NCI-H345 treated with DMSO at 0.1 percent for 48 hours (cell line): ENCODE results near the gene ZNF592.

Experiments
- DNase-seq: peaks from one replicate; lab custom pipeline; 2025; ENCODE audit not compliant: unreplicated experiment; lab: John Stamatoyannopoulos, UW

ZNF592 gene

DNA sequence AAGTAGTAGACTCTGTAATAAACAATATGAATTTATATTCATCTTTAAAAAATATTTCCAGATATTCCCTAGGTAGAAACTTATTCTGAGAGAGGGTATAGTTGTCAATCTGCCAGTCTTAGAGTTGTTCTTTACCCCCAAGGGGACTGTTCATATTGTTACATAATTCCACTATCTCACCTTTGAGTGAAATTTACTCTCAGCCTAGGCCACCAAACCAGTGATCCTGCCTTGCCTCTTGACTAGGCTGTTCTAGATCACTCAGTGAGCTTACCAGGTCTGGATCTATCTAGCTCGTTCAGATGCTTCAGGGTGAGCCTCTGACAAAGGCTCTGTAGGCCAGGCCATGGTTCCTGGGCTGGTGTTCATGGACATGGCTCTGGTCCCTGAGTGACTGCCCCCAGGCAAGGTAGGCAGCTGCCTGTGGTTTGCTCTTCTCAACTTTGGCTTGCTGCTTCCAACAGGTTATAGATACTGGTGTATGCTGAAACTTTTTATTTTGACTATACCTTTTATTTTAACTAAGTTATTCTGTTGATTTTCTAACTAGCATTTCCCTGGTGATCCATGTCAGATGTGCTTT is 27.6 kb downstream of the ZNF592 start:
- no peak for DNase-seq

DNA sequence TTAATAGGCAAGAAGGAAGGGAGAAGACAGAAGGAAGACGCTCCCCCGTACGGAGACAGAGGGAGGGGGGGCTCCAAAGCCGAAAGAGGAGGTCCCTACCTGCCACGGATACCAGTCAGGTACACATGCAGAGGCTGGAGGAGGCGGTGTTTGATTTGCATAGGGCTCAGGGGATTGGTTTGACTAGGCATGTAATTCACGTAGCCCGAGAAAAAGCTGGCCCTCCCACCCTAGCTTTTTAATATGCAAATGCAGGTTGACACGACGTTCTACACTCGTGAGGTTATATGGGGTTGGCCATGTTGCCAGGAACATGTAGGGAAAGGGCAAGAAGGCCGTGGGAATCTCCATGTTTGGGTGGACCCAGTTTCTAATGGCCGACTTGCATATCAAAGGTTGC is 29.8 kb downstream of the ZNF592 start:
- DNase-seq = no peak

DNA sequence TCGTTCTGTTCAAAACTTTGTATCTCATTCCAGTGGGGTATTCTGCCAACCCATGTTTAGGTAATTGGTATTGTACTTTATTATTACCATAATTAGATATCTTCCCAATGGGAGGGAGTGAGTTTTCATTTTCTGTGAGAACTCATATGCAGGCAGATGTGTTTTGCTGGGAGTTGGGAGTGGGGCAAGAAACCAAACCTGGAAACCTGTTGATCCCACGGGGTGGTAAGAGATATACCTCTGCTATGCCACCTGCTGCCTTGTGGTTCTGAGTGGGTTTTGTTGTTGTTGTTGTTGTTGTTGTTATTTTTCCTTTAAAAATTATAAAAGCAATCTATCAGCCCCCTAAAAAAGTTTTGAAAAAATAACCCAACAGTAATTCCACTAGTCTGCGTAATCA is 32.1 kb downstream of the ZNF592 start:
- no peak for DNase-seq

DNA sequence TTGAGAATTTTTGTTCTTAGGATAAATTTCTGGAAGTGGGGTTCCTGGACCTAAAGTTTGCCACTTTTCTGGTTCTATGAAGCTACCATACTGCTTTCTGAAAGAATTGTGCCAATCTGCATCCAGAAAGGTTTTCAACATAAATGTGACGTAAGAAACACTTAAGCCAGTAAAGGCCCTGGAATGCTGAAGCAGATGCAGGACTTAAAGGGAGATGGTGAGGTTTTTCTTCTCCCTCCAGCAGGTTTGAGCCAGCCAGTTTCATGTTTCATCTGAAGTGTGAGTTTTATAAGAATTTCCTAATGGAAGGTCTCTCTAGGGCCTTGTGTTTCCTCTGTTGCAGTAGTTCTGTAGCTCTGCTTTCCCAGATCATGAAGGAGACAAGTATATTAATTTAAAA is 33.1 kb downstream of the ZNF592 start:
- DNase-seq = no peak

DNA sequence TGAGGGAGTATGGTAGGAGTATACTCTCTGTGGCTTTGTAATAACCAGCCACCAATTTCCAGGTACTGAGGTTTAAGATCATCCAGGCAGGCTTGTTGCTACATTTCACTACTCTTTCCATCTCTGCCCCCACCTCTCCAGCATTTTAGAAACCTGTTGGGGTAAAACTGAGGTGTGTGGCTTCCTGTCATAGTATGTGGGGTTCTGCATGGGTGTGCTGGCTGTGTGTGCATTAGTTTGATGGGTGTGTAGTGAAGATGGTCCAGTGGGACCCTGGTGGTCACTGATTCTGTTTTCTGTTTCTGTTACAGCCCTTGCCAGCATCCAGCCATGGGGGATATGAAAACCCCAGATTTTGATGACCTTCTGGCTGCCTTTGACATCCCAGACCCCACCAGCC is 34.0 kb downstream of the ZNF592 start:
- DNase-seq = no peak

DNA sequence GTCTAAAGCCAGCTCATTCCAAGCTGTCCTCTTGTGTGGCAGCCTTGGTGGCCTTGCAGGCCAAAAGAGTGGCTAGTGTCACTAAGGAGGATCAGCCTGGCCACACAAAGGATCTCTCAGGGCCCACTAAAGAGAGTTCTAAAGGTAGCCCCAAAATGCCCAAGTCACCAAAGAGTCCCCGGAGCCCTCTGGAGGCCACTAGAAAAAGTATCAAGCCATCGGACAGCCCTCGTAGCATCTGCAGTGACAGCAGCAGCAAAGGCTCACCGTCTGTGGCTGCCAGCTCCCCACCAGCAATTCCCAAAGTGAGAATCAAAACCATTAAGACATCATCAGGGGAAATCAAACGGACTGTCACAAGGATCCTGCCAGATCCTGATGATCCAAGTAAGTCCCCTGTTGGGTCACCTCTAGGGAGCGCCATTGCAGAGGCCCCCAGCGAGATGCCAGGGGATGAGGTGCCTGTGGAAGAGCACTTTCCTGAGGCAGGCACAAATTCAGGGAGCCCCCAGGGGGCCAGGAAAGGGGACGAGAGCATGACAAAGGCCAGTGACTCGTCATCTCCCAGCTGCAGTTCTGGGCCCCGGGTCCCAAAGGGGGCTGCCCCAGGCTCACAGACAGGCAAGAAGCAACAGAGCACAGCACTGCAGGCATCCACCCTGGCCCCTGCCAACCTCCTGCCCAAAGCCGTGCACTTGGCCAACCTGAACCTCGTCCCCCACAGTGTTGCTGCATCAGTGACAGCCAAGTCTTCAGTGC is 35.3 kb downstream of the ZNF592 start:
- no peak for DNase-seq

DNA sequence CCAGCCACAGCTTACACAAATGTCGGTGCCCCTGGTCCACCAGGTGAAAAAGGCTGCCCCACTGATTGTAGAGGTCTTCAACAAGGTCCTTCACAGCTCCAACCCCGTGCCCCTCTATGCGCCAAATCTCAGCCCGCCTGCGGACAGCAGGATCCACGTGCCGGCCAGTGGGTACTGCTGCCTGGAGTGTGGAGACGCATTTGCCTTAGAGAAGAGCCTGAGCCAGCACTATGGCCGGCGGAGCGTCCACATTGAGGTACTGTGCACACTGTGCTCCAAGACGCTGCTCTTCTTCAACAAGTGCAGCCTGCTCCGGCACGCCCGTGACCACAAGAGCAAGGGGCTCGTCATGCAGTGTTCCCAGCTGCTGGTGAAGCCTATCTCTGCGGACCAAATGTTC is 35.9 kb downstream of the ZNF592 start:
- DNase-seq = no peak

DNA sequence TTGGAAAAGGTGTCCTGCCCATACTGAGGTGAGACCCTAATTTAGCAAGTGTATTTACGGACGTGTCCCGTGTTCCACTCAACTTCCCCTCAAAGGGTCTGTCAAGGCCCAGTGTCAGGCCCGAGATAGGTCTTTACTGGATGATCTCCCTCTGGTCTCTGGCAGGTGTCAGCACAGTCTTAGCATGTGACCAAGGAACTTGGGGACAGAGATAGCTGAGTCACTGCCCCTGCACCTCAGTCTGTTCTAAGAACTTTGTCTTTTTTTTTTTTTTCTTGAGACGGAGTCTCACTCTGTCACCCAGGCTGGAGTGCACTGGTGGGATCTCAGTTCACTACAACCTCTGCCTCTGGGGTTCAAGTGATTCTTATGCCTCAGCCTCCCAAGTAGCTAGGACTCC is 36.7 kb downstream of the ZNF592 start:
- no peak for DNase-seq

DNA sequence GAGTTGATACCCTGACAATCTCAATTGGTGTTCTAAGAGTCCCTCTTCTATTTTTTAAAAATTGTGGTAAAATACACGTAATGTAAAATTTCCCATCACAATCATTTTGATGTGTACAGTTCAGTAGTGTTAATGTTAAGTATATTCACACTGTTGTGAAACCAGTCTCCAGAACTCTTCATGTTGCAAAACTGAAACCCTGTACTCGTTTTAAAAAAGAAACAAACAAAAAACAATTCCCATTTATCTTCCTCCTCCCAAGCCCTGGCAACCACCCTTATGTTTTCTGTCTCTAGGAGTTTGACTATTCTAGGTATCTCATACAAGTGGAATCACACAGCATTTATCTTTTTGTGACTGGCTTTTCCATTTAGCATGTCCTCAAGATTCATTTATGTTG is 40.1 kb downstream of the ZNF592 start:
- no peak for DNase-seq

DNA sequence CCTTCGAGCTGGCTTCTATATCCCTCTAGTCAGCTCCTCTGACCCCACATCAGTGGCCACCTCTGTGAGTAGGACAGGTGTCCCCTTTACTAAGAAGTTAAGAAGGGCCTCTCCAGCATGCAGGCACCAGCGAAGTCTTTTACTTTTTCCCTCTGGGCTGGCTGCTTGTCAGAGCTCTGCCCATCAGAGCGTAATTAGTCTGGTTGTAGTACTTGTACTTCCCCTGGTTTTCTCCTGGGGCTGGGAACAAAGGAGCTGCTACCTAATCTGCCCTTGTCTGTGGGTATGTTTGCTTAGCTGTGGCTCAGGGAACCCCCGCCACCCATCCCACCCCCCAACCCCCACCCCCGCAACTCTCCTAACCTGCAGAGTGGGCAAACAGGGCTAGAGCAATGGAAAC is 41.4 kb downstream of the ZNF592 start:
- DNase-seq = no peak

DNA sequence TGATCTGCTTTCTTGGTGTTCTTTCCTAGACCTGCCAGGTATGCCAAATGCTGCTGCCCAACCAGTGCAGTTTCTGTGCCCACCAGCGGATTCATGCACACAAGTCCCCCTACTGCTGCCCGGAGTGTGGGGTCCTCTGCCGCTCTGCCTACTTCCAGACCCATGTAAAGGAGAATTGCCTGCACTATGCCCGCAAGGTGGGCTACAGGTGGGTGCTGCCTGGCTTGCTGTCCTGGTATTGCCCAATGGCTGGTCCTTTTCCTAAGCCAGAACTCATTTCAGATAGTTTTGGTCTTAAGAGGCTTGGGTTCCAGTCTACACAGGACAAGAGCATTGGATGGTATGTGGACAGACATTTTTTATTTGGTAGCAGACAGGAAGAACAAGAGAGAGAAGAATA is 42.3 kb downstream of the ZNF592 start:
- DNase-seq = no peak

DNA sequence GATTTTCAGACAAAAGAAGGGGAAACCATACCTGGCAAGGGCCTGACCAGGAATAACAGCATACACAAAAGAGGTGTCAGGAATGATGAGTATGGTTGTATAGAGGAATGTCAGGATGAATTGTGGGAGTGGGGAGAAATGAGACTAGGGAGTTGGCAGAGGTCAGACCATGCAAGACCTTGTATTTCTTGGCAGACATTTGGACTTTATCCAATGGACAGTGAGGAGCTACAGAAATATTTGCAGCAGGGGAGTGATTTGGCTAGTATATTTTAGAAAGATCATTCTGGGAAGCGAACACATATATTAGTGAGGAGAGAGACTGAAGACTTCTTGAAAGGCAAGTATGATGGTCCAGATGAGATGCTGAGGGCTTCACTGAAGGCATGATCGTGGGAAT is 43.4 kb downstream of the ZNF592 start:
- no peak for DNase-seq

DNA sequence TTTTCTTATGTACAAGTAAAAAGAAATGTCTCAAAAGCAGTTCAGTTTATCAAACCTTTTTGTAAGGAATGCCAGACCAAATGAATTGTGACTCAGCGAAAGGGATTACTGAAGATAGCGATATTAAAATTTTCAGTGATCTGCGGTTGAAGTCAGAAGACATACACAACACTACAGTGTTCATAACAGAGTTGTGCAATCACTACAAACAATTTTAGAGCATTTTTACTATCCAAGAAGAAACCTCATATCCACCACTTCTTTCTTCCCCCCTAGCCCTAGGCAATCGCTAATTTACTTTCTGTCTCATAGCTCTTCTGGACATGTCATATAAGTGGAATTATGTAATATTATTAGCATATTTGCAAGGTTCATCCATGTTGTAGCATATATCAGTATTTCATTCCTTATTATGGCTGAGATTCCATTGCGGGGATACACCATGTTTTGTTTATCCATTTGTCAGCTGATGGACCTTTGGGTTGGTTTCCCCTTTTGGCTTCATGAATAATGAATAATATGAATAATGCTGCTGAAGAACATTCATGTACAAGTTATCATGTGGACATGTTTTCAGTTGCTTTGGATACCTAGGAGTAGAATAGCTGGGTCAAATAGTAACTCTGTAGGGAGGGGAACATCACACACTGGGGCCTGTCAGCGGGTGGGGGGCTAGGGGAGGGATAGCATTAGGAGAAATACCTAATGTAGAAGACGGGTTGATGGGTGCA is 45.2 kb downstream of the ZNF592 start:
- no peak for DNase-seq

DNA sequence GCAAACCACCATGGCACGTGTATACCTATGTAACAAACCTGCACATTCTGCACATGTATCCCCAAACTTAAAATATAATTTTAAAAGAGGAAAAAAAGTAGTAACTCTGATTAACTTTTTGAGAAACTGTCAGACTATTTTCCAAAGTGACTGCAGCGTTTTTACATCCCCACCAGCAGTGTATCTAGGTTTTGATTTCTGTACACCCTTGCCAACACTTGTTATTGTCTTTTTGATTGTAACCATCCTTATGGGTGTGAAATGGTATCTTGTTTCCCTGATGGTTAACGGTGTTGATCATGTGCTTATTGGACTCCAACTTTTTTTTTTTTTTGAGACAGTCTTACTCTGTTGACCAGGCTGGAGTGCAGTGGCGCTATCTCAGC is 45.8 kb downstream of the ZNF592 start:
- DNase-seq = no peak

DNA sequence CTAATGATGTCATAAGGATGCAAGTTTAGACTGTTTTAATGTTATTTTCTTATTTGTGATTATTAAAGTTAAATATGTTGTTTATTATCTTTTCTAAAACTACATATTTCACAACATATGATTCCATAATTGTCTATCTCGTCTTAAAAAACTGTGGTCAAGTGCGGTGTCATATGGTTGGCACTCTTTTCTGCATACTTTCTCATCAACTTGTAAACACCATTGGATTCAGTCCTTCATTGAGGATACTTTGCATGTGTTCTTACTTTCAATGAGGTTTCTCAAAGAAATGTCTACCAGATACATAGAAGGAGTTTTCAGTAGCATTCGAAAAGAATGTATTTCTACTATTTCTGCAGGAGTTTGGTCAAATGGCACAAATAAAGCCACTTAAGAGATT is 46.8 kb downstream of the ZNF592 start:
- no peak for DNase-seq

DNA sequence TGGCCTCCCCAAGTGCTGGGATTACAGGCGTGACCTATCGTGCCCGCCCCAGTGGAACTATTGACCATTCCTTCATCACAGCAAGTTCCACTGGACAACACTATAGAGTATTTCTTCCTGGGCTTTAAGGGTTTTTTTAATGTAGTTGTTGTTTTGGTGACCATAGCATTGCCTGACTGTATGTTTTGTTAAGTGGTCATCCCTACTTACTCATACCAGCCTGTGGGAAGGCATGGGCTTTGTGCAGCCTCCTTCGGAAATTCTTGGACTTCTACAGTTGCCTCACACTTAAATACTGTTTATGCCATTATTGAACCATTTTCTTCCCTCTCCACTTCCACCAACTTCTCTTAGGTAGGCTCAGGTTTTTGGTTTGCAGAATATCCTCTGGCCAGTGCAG is 48.8 kb downstream of the ZNF592 start:
- DNase-seq = no peak

DNA sequence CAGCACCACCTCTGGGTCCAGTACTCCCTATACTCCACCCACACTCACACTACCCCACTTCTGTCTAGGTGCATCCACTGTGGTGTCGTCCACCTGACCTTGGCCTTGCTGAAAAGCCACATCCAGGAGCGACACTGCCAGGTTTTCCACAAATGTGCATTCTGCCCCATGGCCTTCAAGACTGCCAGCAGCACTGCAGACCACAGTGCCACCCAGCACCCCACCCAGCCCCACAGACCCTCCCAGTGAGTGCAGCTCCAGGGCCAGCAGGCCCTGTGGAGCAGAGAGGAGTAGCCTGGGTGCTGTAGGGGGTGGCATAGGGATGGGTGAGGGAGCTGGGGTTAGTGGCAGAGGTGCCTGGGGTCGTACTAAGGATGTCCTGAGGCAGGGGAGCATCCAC is 49.4 kb downstream of the ZNF592 start:
- no peak for DNase-seq

DNA sequence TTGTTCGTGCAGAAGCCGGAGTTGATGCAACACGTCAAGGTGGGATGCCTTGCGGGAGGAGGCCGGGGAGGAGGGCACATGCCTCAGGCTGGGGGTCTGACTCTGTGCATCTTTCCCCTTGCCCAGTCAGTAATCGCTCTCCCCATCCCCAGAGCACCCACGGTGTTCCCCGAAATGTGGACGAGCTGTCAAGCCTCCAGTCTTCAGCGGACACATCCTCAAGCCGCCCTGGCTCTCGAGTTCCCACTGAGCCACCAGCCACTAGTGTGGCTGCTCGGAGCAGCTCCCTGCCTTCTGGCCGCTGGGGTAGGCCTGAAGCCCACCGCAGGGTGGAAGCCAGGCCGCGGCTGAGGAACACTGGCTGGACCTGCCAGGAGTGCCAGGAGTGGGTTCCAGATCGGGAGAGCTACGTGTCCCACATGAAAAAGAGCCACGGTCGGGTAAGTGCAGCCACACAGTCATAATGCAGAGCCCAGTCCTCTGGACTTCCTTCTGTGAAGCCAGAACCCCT is 50.1 kb downstream of the ZNF592 start:
- DNase-seq = no peak

DNA sequence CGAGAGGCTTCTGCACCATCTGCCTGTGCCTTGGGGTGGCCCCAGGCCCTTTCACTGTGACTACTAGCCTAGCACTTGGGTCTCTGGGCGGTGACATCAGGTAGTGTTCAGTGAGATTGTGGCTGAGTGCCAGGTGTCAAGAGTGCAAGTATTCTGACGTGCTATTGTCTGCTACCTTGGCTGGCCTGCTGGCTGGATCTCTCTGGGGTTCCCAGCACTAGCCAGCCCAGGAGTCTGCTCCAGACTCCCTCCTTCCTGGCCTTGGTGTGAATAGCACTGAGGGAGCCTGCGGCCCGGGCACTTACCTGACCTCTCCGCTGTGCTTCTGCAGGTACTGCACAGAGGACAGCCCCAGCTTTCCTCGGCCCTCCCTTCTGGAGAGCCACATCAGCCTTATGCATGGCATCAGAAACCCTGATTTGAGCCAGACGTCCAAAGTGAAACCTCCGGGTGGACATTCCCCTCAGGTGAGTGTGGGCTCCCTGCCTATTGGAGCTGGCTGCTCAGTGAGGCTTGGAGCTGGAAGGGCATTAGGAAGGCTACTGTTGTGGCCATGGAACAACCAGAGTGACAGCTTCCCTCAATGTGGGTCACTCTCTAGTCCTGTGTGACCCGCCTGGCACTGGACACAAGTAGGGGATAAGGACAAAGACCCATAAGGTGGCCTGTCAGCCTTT is 51.3 kb downstream of the ZNF592 start:
- no peak for DNase-seq

DNA sequence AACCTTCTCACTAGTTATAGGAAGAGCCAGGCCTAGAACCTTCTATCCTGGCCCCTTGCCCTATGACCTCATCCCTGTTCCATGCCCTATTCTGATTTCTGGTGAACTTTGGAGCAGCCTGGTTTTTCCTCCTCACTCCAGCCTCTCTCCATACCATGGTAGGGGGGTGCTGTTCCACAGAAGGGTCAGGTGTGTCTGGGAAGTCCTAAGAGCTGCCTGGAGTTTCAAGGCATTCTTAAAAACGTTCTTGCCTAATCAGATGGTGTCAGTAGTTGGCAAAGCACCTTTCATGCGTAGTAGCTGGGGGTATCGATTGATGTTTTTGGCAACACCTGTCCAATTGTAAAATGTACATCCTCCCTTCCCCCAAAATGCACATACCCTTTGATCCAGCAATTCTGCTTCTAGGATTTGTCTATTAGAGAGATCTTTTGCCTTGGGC is 52.0 kb downstream of the ZNF592 start:
- no peak for DNase-seq

DNA sequence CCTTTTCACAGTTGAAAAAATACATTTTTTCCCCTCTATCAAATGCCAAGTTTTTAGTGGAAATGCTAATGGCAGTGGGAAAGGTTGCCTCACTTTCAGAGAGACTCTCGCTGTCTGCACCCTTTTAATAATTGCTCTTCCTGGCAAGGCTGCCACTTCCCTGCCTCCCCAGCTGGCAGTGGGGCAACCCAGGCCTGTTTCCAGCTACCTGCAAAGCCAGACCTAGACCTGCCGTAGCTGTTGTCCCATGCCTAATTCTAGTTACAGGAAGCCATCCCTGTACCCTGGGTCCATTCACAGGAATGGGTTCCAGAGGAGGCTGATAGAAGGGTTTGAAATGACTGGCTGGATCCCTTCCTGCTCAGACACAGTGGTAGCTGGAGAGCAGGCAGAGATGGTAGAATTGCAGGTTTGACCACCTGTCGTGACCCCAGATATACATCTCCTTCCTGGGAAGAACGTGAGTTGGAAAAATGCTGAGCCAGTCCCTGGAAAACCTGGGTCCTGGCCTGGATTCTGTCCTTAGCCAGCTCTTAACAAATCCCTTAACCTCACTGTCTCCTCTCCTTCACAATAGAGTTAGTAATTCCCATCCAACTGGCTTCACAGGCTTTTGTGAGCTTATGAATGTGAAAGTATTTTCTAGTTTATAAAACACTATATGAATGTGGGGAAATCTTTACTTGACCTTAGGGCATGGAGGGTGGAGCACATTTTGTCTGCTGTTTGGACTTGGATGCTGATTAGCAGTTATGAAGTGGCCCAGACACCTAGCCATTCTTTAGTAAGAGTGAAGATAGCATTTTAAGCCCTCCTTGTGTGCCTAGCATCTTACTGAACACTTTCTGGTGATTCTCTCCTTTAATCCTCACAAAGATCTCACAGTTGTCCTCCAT is 55.9 kb downstream of the ZNF592 start:
- DNase-seq = no peak
